Activated CD8-positive, alpha-beta T cell treated with anti-CD3 and anti-CD28 coated beads for 36 hours (primary cell): ENCODE data around the gene KDSR. TPM values are rescaled to one million over a fixed set of nuclear protein-coding genes. Genes with fewer than 3 reads are reported as not detected.

Experiments used
- ATAC-seq: fragments of 200-7000 bp; cut with Tn5 transposase; one replicate; pipeline ENCODE4 v1.10.0; 2021; ENCODE audit warnings: mild to moderate bottlenecking, moderate library complexity
- CTCF ChIA-PET: fragments of 350-600 bp; sonication (Branson Sonifier 250); formaldehyde crosslinking; loops from one replicate; lab custom pipeline; 2021; ENCODE audit warnings: antibody characterized with exemption; lab: Charles Lee
- POLR2A ChIA-PET: fragments of 350-600 bp; sonication (Branson Sonifier 250); formaldehyde crosslinking; loops from one replicate; lab custom pipeline; 2021; ENCODE audit warnings: antibody characterized with exemption; lab: Charles Lee
- DNase-seq: peaks from one replicate; pipeline ENCODE4 v3.0.0-alpha.2; 2020
- H3K27ac Mint-ChIP-seq: one replicate; pipeline ENCODE4 v1.8.0; 2021; ENCODE audit warnings: mild to moderate bottlenecking, mixed read lengths
- H3K27me3 Mint-ChIP-seq: one replicate; pipeline ENCODE4 v1.8.0; 2021; ENCODE audit warnings: mixed read lengths
- H3K36me3 Mint-ChIP-seq: one replicate; pipeline ENCODE4 v1.8.0; 2021; ENCODE audit warnings: low read depth, mixed read lengths
- H3K4me1 Mint-ChIP-seq: one replicate; pipeline ENCODE4 v1.8.0; 2021; ENCODE audit warnings: low read depth, mixed read lengths
- H3K4me3 Mint-ChIP-seq: one replicate; pipeline ENCODE4 v1.8.0; 2021; ENCODE audit warnings: mild to moderate bottlenecking, moderate library complexity, mixed read lengths
- H3K9me3 Mint-ChIP-seq: one replicate; pipeline ENCODE4 v1.8.0; 2021; ENCODE audit warnings: mixed read lengths
- intact Hi-C: fragments of 100-400 bp; cut with micrococcal nuclease; formaldehyde crosslinking; loops from one replicate; pipeline ENCODE4 v1.10.0; 2022
- total RNA-seq, 2 experiments: library from RNA; stranded (reverse); gene quantifications; one replicate each; pipeline ENCODE4 v1.2.3, GENCODE V29; 2021
- TF ChIP-seq, protein P1 (sequence below): fragments of 200-600 bp; IDR thresholded peaks from one replicate; pipeline ENCODE4 v1.8.0; 2022; ENCODE audit warnings: antibody characterized with exemption, mild to moderate bottlenecking

Gene KDSR
- total RNA-seq, 2 experiments from 2014 or later, result 53.4 TPM

DNA sequence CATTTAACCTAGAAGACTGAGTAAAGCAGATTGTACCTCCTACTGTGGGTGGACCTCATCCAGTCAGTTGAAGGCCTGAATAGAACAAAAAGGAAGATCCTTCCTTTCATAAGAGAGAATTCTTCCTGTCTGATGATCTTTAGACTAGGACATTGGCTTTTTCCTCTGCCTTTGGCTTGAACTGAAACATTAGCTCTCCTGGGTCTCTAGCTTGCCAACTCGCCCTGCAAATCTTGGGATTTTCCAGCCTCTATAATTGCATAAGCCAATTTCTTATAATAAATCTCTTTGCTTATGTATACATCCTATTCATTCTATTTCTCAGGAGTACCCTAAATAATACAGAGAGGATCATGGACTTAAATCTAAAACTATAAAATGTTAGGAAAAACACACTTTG is 6.2 kb upstream of the KDSR start:
- POLR2A ChIA-PET, result no interaction called here

DNA sequence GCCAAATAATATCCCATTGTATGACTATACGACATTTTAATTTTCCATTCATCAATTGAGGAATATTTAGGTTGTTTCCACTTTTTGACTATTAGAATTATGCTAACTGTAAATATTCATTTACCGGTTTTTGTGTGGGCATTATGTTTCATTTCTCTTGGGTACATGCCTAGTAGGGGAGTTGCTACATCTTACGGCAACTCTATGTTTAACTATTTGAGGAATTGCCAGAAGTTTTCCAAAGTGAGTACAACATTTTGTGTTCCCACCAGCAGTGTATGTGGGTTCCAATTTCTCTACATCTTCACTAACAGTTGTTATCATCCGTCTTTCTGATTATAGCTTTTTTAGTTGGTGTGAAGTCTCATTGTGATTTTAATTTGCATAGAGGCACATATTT is 1.6 kb upstream of the KDSR start:
- TF ChIP-seq, protein P1, sequence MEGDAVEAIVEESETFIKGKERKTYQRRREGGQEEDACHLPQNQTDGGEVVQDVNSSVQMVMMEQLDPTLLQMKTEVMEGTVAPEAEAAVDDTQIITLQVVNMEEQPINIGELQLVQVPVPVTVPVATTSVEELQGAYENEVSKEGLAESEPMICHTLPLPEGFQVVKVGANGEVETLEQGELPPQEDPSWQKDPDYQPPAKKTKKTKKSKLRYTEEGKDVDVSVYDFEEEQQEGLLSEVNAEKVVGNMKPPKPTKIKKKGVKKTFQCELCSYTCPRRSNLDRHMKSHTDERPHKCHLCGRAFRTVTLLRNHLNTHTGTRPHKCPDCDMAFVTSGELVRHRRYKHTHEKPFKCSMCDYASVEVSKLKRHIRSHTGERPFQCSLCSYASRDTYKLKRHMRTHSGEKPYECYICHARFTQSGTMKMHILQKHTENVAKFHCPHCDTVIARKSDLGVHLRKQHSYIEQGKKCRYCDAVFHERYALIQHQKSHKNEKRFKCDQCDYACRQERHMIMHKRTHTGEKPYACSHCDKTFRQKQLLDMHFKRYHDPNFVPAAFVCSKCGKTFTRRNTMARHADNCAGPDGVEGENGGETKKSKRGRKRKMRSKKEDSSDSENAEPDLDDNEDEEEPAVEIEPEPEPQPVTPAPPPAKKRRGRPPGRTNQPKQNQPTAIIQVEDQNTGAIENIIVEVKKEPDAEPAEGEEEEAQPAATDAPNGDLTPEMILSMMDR, result no peak
- H3K36me3 Mint-ChIP-seq, result peaks cover 19% of the 10 kb centered on the region
- CTCF ChIA-PET, result interaction anchor here (1.7 to 2.3 kb wide), 2 partner anchors 28 to 351 kb away, joined by 4 to 8 read pairs; no protein-coding TSS in a partner anchor
- H3K27ac Mint-ChIP-seq, result no peak overlapping the region
- H3K4me1 Mint-ChIP-seq, result peaks cover 29% of the 10 kb centered on the region
- POLR2A ChIA-PET, result interaction anchor here (1.0 to 1.3 kb wide), 3 partner anchors 9 to 654 kb away, joined by 3 to 9 read pairs (median 4); partner anchors contain the start of gene PHLPP1
- peaks cover 22% of the 10 kb centered on the region for H3K9me3 Mint-ChIP-seq
- intact Hi-C loops, result loop anchor here (5.0 kb wide), 1 partner anchor 54 kb away; the partner anchor contains the start of gene VPS4B
- no peak for ATAC-seq
- no peak for DNase-seq
- peak overlapping the region; percentile 81 for H3K4me3 Mint-ChIP-seq
- H3K27me3 Mint-ChIP-seq, result no peaks in the 10 kb centered on the region

More for the DNA sequence above, 6.2 kb upstream of the KDSR start:
- H3K36me3 Mint-ChIP-seq, result peaks cover 8% of the 10 kb centered on the region
- DNase-seq (no peak), ATAC-seq (no peak)
- H3K27ac Mint-ChIP-seq, result no peak overlapping the region
- CTCF ChIA-PET, result interaction anchor here (1.1 kb wide), 1 partner anchor 55 kb away, joined by 3 read pairs; no protein-coding TSS in a partner anchor
- no peak overlapping the region for H3K4me3 Mint-ChIP-seq
- H3K4me1 Mint-ChIP-seq, result peaks cover 11% of the 10 kb centered on the region
- TF ChIP-seq, protein P1, result no peak
- intact Hi-C loops, result no loop called here
- H3K27me3 Mint-ChIP-seq, result no peaks in the 10 kb centered on the region
- peaks cover 22% of the 10 kb centered on the region for H3K9me3 Mint-ChIP-seq

DNA sequence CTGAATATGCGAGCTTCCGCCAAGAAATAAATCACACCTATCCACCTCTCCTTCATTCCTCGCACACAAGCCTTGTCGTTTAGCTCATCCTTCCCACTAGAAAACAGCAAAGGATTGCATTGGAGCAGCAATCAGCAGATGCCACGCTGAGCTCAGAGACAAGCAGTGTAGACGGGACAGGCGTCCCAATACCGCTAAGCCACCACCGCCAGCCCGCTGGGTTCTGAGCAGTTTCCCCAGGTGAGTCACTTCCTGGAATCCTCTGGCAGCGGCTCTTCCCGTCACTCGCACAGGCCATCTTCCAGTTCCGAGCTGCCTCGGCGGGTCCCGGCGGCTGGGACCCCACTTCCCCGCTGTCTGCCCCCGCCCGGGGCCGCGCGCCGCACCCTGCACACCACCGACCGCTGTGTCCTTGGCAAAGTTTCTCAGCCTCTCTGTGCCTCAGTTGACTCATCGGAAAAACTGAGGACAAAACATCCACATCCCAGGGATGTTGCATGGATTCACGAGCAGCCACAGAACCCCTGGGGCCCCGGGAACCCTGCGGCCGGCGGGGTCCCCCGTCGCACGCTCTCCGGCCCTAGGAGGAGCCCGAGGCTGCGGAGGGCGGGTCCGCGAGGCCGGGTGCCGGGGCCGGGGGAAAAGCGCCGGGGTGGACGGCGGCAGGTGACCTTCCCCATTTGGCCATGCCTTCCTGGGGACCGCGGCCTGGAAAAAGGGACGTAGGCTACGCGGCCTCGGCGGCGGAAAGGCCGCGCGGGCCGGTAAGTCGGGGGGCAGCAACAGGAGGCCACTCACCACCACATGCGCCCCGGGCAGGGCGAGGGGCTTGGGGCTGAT is 573 bp downstream of the KDSR start:
- H3K4me1 Mint-ChIP-seq, result peaks cover 29% of the 10 kb centered on the region
- H3K4me3 Mint-ChIP-seq, result peak overlapping the region; percentile 81

DNA sequence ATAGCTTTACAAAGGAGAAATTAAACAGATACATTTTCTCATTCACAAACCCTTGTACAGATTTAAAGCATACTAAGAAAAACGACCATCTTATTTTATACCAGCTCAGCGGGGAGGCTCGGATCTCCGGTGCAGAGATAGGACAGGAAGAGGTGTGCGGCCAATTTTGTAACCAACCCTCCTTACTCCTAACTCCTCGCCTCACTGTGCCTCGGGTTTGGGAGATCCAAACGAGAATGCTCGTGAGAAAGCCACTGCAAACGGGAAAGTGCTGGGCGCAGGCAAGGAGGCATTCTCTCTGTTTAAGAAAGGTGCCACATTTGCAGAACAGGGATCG is 1.2 kb downstream of the KDSR start:
- ATAC-seq, result no peak
- peak; percentile 43 for DNase-seq
- ChIA-PET POLR2A (interaction anchor here (0.7 to 2.1 kb wide), 12 partner anchors 9 to 255 kb away, joined by 3 to 7 read pairs (median 3); partner anchors contain the start of genes BCL2 and VPS4B), CTCF (interaction anchor here (0.6 to 4.6 kb wide), 7 partner anchors 25 to 348 kb away, joined by 3 to 36 read pairs (median 3); no protein-coding TSS in a partner anchor)
- peaks cover 29% of the 10 kb centered on the region for H3K4me1 Mint-ChIP-seq
- intact Hi-C loops, result loop anchor here (5.0 kb wide), 1 partner anchor 56 kb away; the partner anchor contains the start of gene VPS4B
- peaks cover 29% of the 10 kb centered on the region for H3K36me3 Mint-ChIP-seq
- peak overlapping the region; percentile 69 for H3K27ac Mint-ChIP-seq
- H3K4me3 Mint-ChIP-seq, result peak overlapping the region; percentile 81
- TF ChIP-seq, protein P1, result no peak
- peaks cover 23% of the 10 kb centered on the region for H3K9me3 Mint-ChIP-seq
- H3K27me3 Mint-ChIP-seq, result no peaks in the 10 kb centered on the region

More for the DNA sequence above, 573 bp downstream of the KDSR start:
- DNase-seq, result peak; percentile 79
- peak overlapping the region; percentile 69 for H3K27ac Mint-ChIP-seq
- ChIA-PET CTCF (interaction anchor here (0.8 to 4.6 kb wide), 9 partner anchors 8 to 349 kb away, joined by 3 to 36 read pairs (median 4); partner anchors contain the start of gene VPS4B), POLR2A (interaction anchor here (0.7 to 2.1 kb wide), 8 partner anchors 9 to 229 kb away, joined by 3 to 7 read pairs (median 4); partner anchors contain the start of genes BCL2 and VPS4B)
- H3K27me3 Mint-ChIP-seq, result no peaks in the 10 kb centered on the region
- TF ChIP-seq, protein P1, result no peak
- peaks cover 23% of the 10 kb centered on the region for H3K9me3 Mint-ChIP-seq
- H3K36me3 Mint-ChIP-seq, result peaks cover 26% of the 10 kb centered on the region
- intact Hi-C loops, result loop anchor here (5.0 kb wide), 1 partner anchor 56 kb away; the partner anchor contains the start of gene VPS4B
- peak; percentile 56 for ATAC-seq
